ENCODE data around the gene STARD7.
A peak's percentile ranks its signal among the peaks of the same experiment; 100 is the strongest.
"Not testable (repeated sequence)": the region's sequence is repeated elsewhere in the genome, so short reads cannot be mapped to it uniquely, and the experiment has no call there.

Gene STARD7, protein sequence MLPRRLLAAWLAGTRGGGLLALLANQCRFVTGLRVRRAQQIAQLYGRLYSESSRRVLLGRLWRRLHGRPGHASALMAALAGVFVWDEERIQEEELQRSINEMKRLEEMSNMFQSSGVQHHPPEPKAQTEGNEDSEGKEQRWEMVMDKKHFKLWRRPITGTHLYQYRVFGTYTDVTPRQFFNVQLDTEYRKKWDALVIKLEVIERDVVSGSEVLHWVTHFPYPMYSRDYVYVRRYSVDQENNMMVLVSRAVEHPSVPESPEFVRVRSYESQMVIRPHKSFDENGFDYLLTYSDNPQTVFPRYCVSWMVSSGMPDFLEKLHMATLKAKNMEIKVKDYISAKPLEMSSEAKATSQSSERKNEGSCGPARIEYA

GRCh38 chr2:96208143-96209010 lies at the start of gene STARD7:
STARD7 (minus strand) TSS chr2:96208827; CDS start chr2:96208434, 393 bp downstream.
- Histone ChIP-seq H3K27ac (peak within 1 kb of the TSS; percentile 90), H3K4me1 (peaks cover 18% of the 10 kb centered on the region), H3K4me2 (ENCODE audit: low read length) (peak within 1 kb of the TSS; percentile 92), H2AFZ (peak within 1 kb of the TSS; percentile 79), H3K36me3 (ENCODE audit: control insufficient read depth, insufficient read depth, low read length) (no peaks in the 10 kb centered on the region), H3K4me3 (ENCODE audit: low read depth, low read length) (peak within 1 kb of the TSS; percentile 88), H3K9me3 (ENCODE audit: control insufficient read depth, low read length) (no peaks in the 10 kb centered on the region), H3K27me3 (ENCODE audit: control insufficient read depth, insufficient read depth, low read length) (no peaks in the 10 kb centered on the region), H3K79me2 (peaks cover 36% of the 10 kb centered on the region), H3K9ac (peak within 1 kb of the TSS; percentile 64)
- TF ChIP-seq, protein P1, sequence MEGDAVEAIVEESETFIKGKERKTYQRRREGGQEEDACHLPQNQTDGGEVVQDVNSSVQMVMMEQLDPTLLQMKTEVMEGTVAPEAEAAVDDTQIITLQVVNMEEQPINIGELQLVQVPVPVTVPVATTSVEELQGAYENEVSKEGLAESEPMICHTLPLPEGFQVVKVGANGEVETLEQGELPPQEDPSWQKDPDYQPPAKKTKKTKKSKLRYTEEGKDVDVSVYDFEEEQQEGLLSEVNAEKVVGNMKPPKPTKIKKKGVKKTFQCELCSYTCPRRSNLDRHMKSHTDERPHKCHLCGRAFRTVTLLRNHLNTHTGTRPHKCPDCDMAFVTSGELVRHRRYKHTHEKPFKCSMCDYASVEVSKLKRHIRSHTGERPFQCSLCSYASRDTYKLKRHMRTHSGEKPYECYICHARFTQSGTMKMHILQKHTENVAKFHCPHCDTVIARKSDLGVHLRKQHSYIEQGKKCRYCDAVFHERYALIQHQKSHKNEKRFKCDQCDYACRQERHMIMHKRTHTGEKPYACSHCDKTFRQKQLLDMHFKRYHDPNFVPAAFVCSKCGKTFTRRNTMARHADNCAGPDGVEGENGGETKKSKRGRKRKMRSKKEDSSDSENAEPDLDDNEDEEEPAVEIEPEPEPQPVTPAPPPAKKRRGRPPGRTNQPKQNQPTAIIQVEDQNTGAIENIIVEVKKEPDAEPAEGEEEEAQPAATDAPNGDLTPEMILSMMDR (IDR thresholded peaks at IDR 0.05): peak; percentile 20

DNA sequence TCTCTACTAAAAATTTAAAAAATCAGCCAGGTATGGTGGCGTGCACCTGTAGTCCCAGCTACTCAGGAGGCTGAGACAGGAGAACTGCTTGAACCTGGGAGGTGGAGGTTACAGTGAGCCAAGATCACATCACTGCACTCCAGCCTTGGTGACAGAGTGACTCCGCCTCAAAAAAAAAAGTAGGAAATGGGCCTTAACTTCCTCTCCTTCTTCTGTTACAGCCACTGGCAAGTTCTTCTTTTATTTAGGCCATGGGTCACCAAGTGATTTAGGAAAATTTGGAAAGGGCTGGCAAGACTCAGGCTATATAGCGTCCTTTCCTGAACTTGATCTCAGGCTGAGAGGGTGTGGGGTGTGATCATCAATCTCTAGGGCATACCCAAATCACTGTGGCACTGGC lies 49.1 kb upstream of the STARD7 start:
- not testable (repeated sequence) for H3K27me3 ChIP-seq (ENCODE audit: control insufficient read depth, insufficient read depth, low read length); H3K4me3 ChIP-seq (ENCODE audit: low read depth, low read length); H3K36me3 ChIP-seq (ENCODE audit: control insufficient read depth, insufficient read depth, low read length); H2AFZ ChIP-seq; H3K9ac ChIP-seq; H3K9me3 ChIP-seq (ENCODE audit: control insufficient read depth, low read length)
- Histone ChIP-seq H3K4me1 (peaks cover 37% of the 10 kb centered on the region), H3K79me2 (peaks cover 66% of the 10 kb centered on the region), H3K27ac (peak overlapping the region; percentile 92), H3K4me2 (ENCODE audit: low read length) (peak overlapping the region; percentile 33)

- no peak overlapping the region for H3K9ac ChIP-seq
- no peak overlapping the region for H2AFZ ChIP-seq
- no peaks in the 10 kb centered on the region for H3K36me3 ChIP-seq (ENCODE audit: control insufficient read depth, insufficient read depth, low read length)
- TF ChIP-seq, protein P1 (IDR thresholded peaks at IDR 0.05): no peak
- H3K4me2 ChIP-seq (ENCODE audit: low read length): no peak overlapping the region
- peaks cover 66% of the 10 kb centered on the region for H3K79me2 ChIP-seq
- no peak overlapping the region for H3K4me3 ChIP-seq (ENCODE audit: low read depth, low read length)
- H3K4me1 ChIP-seq: peaks cover 43% of the 10 kb centered on the region
- peak overlapping the region; percentile 92 for H3K27ac ChIP-seq
- no peaks in the 10 kb centered on the region for H3K27me3 ChIP-seq (ENCODE audit: control insufficient read depth, insufficient read depth, low read length)
- H3K9me3 ChIP-seq (ENCODE audit: control insufficient read depth, low read length): no peaks in the 10 kb centered on the region
These were observed 48.0 kb upstream of the STARD7 start for GRCh38 chr2:96256611-96257113.

- Histone ChIP-seq H3K36me3 (ENCODE audit: control insufficient read depth, insufficient read depth, low read length) (no peaks in the 10 kb centered on the region), H3K27me3 (ENCODE audit: control insufficient read depth, insufficient read depth, low read length) (no peaks in the 10 kb centered on the region), H3K9me3 (ENCODE audit: control insufficient read depth, low read length) (no peaks in the 10 kb centered on the region), H3K27ac (peak overlapping the region; percentile 12), H3K79me2 (peaks cover 62% of the 10 kb centered on the region), H3K4me2 (ENCODE audit: low read length) (no peak overlapping the region), H2AFZ (no peak overlapping the region), H3K4me3 (ENCODE audit: low read depth, low read length) (no peak overlapping the region), H3K9ac (no peak overlapping the region), H3K4me1 (peaks cover 41% of the 10 kb centered on the region)
- TF ChIP-seq, protein P1 (IDR thresholded peaks at IDR 0.05): no peak
These were observed 45.9 kb upstream of the STARD7 start for GRCh38 chr2:96254571-96254970.

DNA sequence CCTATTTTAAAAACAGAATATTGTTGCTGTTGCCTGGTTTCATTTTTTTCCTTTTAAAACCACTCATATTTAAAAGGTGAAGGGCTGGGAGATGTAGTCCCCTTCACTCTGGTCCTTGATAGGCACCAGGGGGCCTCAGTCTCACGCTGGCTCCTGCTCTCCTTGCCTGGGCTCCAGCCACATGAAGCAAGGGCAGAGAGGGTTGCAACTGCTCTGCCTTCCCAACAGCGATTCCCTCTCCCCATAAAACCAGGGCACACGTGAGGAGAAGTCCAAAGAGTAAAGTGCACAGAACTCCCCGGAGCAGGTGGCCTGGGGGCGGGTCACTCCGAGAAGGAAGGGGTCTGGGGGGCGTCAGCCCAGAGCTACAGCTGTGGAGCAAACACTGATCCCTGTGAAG lies 44.4 kb upstream of the STARD7 start:
- Histone ChIP-seq H2AFZ (no peak overlapping the region), H3K27me3 (ENCODE audit: control insufficient read depth, insufficient read depth, low read length) (no peaks in the 10 kb centered on the region), H3K4me1 (peaks cover 30% of the 10 kb centered on the region), H3K4me2 (ENCODE audit: low read length) (no peak overlapping the region), H3K4me3 (ENCODE audit: low read depth, low read length) (no peak overlapping the region), H3K9me3 (ENCODE audit: control insufficient read depth, low read length) (no peaks in the 10 kb centered on the region), H3K79me2 (peaks cover 53% of the 10 kb centered on the region), H3K27ac (no peak overlapping the region), H3K36me3 (ENCODE audit: control insufficient read depth, insufficient read depth, low read length) (no peaks in the 10 kb centered on the region), H3K9ac (no peak overlapping the region)
- TF ChIP-seq, protein P1 (IDR thresholded peaks at IDR 0.05): no peak

Data from parathyroid adenoma (tissue), 2 donors.